H1 (cell line): ENCODE measurements around the gene THAP4. TPM values are rescaled to one million over a fixed set of nuclear protein-coding genes. Genes with fewer than 3 reads are reported as not detected.

Source experiments
- CTCF ChIA-PET: fragments of 300-600 bp; sonication (Branson Sonifier 250); formaldehyde crosslinking; loops from one replicate; lab custom pipeline; 2021; ENCODE audit not compliant: partially characterized antibody; lab: Charles Lee
- POLR2A ChIA-PET: fragments of 300-600 bp; sonication (Branson Sonifier 250); formaldehyde crosslinking; loops from one replicate; lab custom pipeline; 2021; ENCODE audit warnings: inconsistent platforms; ENCODE audit not compliant: partially characterized antibody; lab: Charles Lee
- DNase-seq, 2 experiments: peaks; one replicate each; pipeline versions ENCODE4 v3.0.0 to v3.0.0-alpha.2; 2010 to 2022; ENCODE audit warnings: low spot score in 2 of 2, low read depth in 1 of 2, mixed read lengths in 1 of 2
- FAIRE-seq: peaks from 2 replicates; lab custom pipeline; 2011; peaks lifted over from hg19 to GRCh38; lab: Jason Lieb, UNC
- H2AFZ ChIP-seq: 2 replicates; pipeline ENCODE4 v1.8.1; 2012; ENCODE audit warnings: low read length, inconsistent platforms
- H2AK5ac ChIP-seq: 2 replicates; pipeline ENCODE4 v1.6.1; 2013; ENCODE audit warnings: low read depth, low read length
- H2BK120ac ChIP-seq: replicated peaks from 2 replicates; pipeline ENCODE3; 2013; ENCODE audit warnings: low read depth, low read length, inconsistent platforms
- H2BK12ac ChIP-seq: 2 replicates; pipeline ENCODE4 v1.6.1; 2013; ENCODE audit warnings: low read depth, low read length
- H2BK15ac ChIP-seq: 2 replicates; pipeline ENCODE4 v1.6.1; 2013; ENCODE audit warnings: low read length
- H2BK20ac ChIP-seq: 2 replicates; pipeline ENCODE4 v1.6.1; 2013; ENCODE audit warnings: low read length
- H2BK5ac ChIP-seq: 2 replicates; pipeline ENCODE4 v1.6.1; 2013; ENCODE audit warnings: low read depth, low read length
- H3K14ac ChIP-seq: 2 replicates; pipeline ENCODE4 v1.6.1; 2013; ENCODE audit warnings: inconsistent platforms; ENCODE audit not compliant: insufficient read length
- H3K18ac ChIP-seq: 2 replicates; pipeline ENCODE4 v1.6.1; 2013; ENCODE audit warnings: low read length; ENCODE audit errors: extremely low read depth
- H3K23ac ChIP-seq: 2 replicates; pipeline ENCODE4 v1.6.1; 2013; ENCODE audit warnings: inconsistent platforms; ENCODE audit not compliant: insufficient read length
- H3K23me2 ChIP-seq: 2 replicates; pipeline ENCODE4 v1.6.1; 2013; ENCODE audit warnings: low read depth, low read length
- H3K27ac ChIP-seq: 2 replicates; pipeline ENCODE4 v1.6.1; 2011; ENCODE audit warnings: low read depth, low read length, inconsistent platforms
- H3K27me3 ChIP-seq, 4 experiments: replicated peaks in 1 of 4; 1 replicate in 1 of 4; 2 replicates in 3 of 4; pipeline versions ENCODE4 v1.6.1 to v1.8.1; 2011 to 2013; ENCODE audit warnings: low read length in 3 of 4, mild to moderate bottlenecking in 3 of 4, inconsistent platforms in 2 of 4, mixed read lengths in 2 of 4, moderate library complexity in 1 of 4; ENCODE audit not compliant: control insufficient read depth in 3 of 4, insufficient read depth in 3 of 4; ENCODE audit errors: extremely low read depth in 1 of 4
- H3K36me3 ChIP-seq, 4 experiments: 2 replicates each; pipeline versions ENCODE4 v1.6.1 to v1.8.1; 2011 to 2013; ENCODE audit warnings: mild to moderate bottlenecking in 4 of 4, low read length in 3 of 4, moderate library complexity in 2 of 4, control low read depth in 1 of 4, inconsistent platforms in 1 of 4; ENCODE audit not compliant: insufficient read depth in 4 of 4, control insufficient read depth in 2 of 4
- H3K4ac ChIP-seq: replicated peaks from 2 replicates; pipeline ENCODE3; 2013; ENCODE audit warnings: low read length, low read depth, mixed read lengths, inconsistent platforms; ENCODE audit not compliant: insufficient read length
- H3K4me1 ChIP-seq, 4 experiments: replicated peaks in 1 of 4; 1 replicate in 1 of 4; 2 replicates in 3 of 4; pipeline versions ENCODE4 v1.6.1 to v1.8.1; 2011 to 2013; ENCODE audit warnings: low read length in 3 of 4, inconsistent platforms in 2 of 4, mixed read lengths in 1 of 4; ENCODE audit not compliant: insufficient read depth in 4 of 4, control insufficient read depth in 3 of 4
- H3K4me2 ChIP-seq, 2 experiments: 2 replicates each; pipeline versions ENCODE4 v1.6.1 to v1.8.1; 2011 to 2013; ENCODE audit warnings: low read depth in 2 of 2, low read length in 2 of 2, control low read depth in 1 of 2, inconsistent platforms in 1 of 2, mild to moderate bottlenecking in 1 of 2; ENCODE audit not compliant: insufficient read depth in 1 of 2
- H3K4me3 ChIP-seq, 4 experiments: fragments of 200-600, 300-600 bp in 1 of 4; sonication (generic), shearing (Covaris generic), sonication (Bioruptor Twin) in 1 of 4; 2 replicates each; pipeline versions ENCODE4 v1.5.1 to v1.8.1; 2011 to 2016; ENCODE audit warnings: low read length in 4 of 4, low read depth in 3 of 4, control low read depth in 2 of 4, inconsistent platforms in 2 of 4, mild to moderate bottlenecking in 2 of 4, mixed read lengths in 1 of 4, moderate library complexity in 1 of 4; ENCODE audit not compliant: insufficient read depth in 2 of 4; ENCODE audit errors: extremely low read depth in 1 of 4
- H3K56ac ChIP-seq: replicated peaks from 2 replicates; pipeline ENCODE3; 2013; ENCODE audit warnings: low read depth, mild to moderate bottlenecking, mixed read lengths, low read length, inconsistent platforms; ENCODE audit not compliant: insufficient read length
- H3K79me1 ChIP-seq: 2 replicates; pipeline ENCODE4 v1.6.1; 2013; ENCODE audit warnings: low read depth, low read length, control low read depth
- H3K79me2 ChIP-seq, 2 experiments: 2 replicates each; pipeline versions ENCODE4 v1.6.1 to v1.8.1; 2012 to 2013; ENCODE audit warnings: low read length in 2 of 2, mild to moderate bottlenecking in 2 of 2, inconsistent platforms in 1 of 2; ENCODE audit not compliant: insufficient read depth in 2 of 2, control insufficient read depth in 1 of 2
- H3K9ac ChIP-seq, 4 experiments: replicated peaks in 1 of 4; 1 replicate in 1 of 4; 2 replicates in 3 of 4; pipeline versions ENCODE4 v1.6.1 to v1.8.1; 2011 to 2013; ENCODE audit warnings: low read depth in 3 of 4, low read length in 3 of 4, control low read depth in 2 of 4, mild to moderate bottlenecking in 2 of 4, moderate library complexity in 2 of 4, inconsistent platforms in 1 of 4; ENCODE audit errors: extremely low read depth in 1 of 4
- H3K9me3 ChIP-seq, 2 experiments: 2 replicates each; pipeline versions ENCODE4 v1.6.1 to v1.8.1; 2012 to 2013; ENCODE audit warnings: mild to moderate bottlenecking in 2 of 2, moderate library complexity in 2 of 2, control low read depth in 1 of 2, inconsistent platforms in 1 of 2, low read depth in 1 of 2, low read length in 1 of 2, mixed read lengths in 1 of 2; ENCODE audit not compliant: insufficient read depth in 2 of 2
- H4K20me1 ChIP-seq, 2 experiments: replicated peaks in 1 of 2; 2 replicates each; pipeline versions ENCODE3 to v1.8.1; 2011 to 2013; ENCODE audit warnings: inconsistent platforms in 2 of 2, low read length in 2 of 2, mild to moderate bottlenecking in 1 of 2; ENCODE audit not compliant: insufficient read depth in 2 of 2, control insufficient read depth in 1 of 2
- H4K5ac ChIP-seq: 2 replicates; pipeline ENCODE4 v1.6.1; 2013; ENCODE audit warnings: low read length, low read depth, mixed read lengths, inconsistent platforms; ENCODE audit not compliant: insufficient read length
- H4K8ac ChIP-seq: 2 replicates; pipeline ENCODE4 v1.8.0; 2013; ENCODE audit warnings: mild to moderate bottlenecking, moderate library complexity, low read length, inconsistent platforms; ENCODE audit not compliant: insufficient read depth; ENCODE audit errors: extremely low read depth
- H4K91ac ChIP-seq: replicated peaks from 2 replicates; pipeline ENCODE3; 2013; ENCODE audit warnings: low read length, mixed read lengths, inconsistent platforms; ENCODE audit not compliant: insufficient read length
- CBX8 ChIP-seq: fragments of 300-800, 300-1000 bp; sonication (generic); IDR thresholded peaks from 2 replicates; pipeline ENCODE4 v1.7.1; 2016; ENCODE audit warnings: low read depth, low read length, borderline replicate concordance
- CTBP2 ChIP-seq: IDR thresholded peaks from 2 replicates; pipeline ENCODE4 v1.7.0; 2011; ENCODE audit warnings: borderline replicate concordance, mild to moderate bottlenecking, moderate library complexity, mixed read lengths, low read length; ENCODE audit not compliant: insufficient read depth, insufficient read length
- HDAC6 ChIP-seq: IDR thresholded peaks from one replicate; pipeline ENCODE4 v1.7.1; 2012; ENCODE audit warnings: low read depth, mild to moderate bottlenecking, inconsistent platforms, low read length, moderate library complexity
- KDM4A ChIP-seq: IDR thresholded peaks from one replicate; pipeline ENCODE4 v1.7.1; 2012; ENCODE audit warnings: low read depth, mild to moderate bottlenecking, moderate library complexity, low read length, inconsistent platforms; ENCODE audit not compliant: severe bottlenecking
- SP4 ChIP-seq: IDR thresholded peaks from 2 replicates; pipeline ENCODE4 v1.6.1; 2012; ENCODE audit warnings: low read length, inconsistent platforms
- WGBS, 2 experiments: shearing (Covaris generic) in 1 of 2; methylation state at CpG; one replicate each; pipeline versions ENCODE4 v1.1.6 to v1.1.7; 2013 to 2015; ENCODE audit warnings: low lambda C conversion rate in 2 of 2, mixed read lengths in 2 of 2, inconsistent platforms in 1 of 2, low coverage in 1 of 2, missing lambda C conversion rate in 1 of 2; ENCODE audit not compliant: insufficient replicate concordance in 2 of 2, insufficient coverage in 1 of 2, insufficient read length in 1 of 2; ENCODE audit errors: extremely low coverage in 1 of 2, missing lambda C conversion rate in 1 of 2; 5-methylcytosine and 5-hydroxymethylcytosine counted together
- polyA plus RNA-seq, 7 experiments: library from polyadenylated mRNA; depleted of rRNA in 3 of 7; stranded (reverse) in 5 of 7; unstranded in 2 of 7; fragments of >200 nt in 5 of 7; fragments of 200-250 nt in 2 of 7; gene quantifications; 1 replicate in 5 of 7; 2 replicates in 1 of 7; 4 replicates in 1 of 7; pipeline versions ENCODE4 v1.2.1 to v1.2.3, GENCODE V29; 2011 to 2013; ENCODE audit warnings: missing spikeins in 2 of 7, mixed read lengths in 2 of 7
- total RNA-seq: library from RNA; stranded (reverse); fragmentation: NEBNext Ultra II Directional; extraction: Animal tissue kit (Norgen Biotek cat#: 25700); gene quantifications from 2 replicates; pipeline ENCODE4 v1.2.1, GENCODE V29; 2021

Gene THAP4
- total and polyA plus RNA-seq, 2 of the 8 experiments (the other 6 are each of a cell fraction or from before 2014, with no cell fraction given), result 78.9 to 83.6 TPM

DNA sequence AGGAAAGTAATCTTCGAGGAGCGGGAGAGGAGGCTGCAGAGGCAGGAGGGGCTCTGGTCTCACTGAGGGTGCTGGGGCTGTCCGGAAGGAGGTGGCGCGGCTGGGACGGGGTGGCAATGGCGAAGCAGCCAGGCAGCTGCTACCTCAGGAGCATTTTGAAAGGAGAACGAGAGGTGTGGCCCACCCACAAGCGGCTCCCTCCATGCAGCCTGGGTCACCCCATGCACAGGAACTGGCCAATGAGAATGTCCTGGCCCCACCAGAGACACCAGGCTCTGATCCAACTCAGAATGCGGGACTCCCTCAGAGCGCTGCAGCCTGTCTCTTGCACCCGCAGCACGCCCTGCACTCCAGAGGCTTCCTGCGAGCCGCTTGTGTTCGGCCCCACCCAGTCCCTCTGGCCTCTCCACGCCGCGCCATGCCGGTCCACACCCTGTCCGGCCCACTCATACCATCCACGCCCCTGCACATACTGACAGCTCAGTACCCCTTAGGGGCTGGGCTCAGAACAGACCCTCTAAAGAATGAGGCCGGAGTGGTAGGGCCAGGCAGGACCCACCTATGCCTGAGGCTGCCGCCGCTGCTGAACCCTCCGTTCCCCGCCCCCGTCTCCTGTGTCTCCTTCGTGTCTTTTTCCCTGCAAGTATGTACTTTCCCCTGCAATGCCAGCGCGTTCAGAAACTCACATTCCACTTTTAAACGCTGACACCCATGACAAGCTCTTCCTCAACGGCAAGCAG lies 84.8 kb downstream of the THAP4 start:
- CTCF ChIA-PET, result interaction anchor here (1.0 to 1.1 kb wide), 2 partner anchors 11 to 12 kb away, joined by 3 to 4 read pairs; no protein-coding TSS in a partner anchor
- 87% methylated on average over 31 of the region's 33 CpGs; no CpG with 5 or more reads in 1 of the 2 experiments for WGBS, 2 experiments
- no peaks in the 10 kb centered on the region for H4K20me1 ChIP-seq

More for the DNA sequence above, 84.8 kb downstream of the THAP4 start:
- Histone ChIP-seq H3K4ac (no peak overlapping the region), H3K4me3 (no peak overlapping the region), H3K23ac (no peak overlapping the region), H3K79me2 (no peaks in the 10 kb centered on the region), H3K14ac (no peak overlapping the region), H3K18ac (no peak overlapping the region), H3K9me3 (0 out of 4 replicates have a peak, but pooled peaks cover 0 to 4% of the 10 kb centered on the region in 2 experiments), H2BK120ac (no peak overlapping the region), H2AK5ac (no peak overlapping the region), H3K27me3 (peaks cover 0 to 5% (median 0%) of the 10 kb centered on the region in 4 experiments; a peak in 2 of 7 replicates), H2BK5ac (peak overlapping the region; percentile 52; the same call in 1 of the 2 replicates), H3K23me2 (no peaks in the 10 kb centered on the region), H4K8ac (peak overlapping the region; percentile 60; the same call in 1 of the 2 replicates), H2BK15ac (peak overlapping the region; percentile 95; the same call in 1 of the 2 replicates), H3K56ac (no peak overlapping the region), H4K91ac (no peak overlapping the region), H2AFZ (no peak overlapping the region), H3K4me1 (peaks cover 0 to 1% (median 0%) of the 10 kb centered on the region in 4 experiments; a peak in 3 of 7 replicates), H3K27ac (no peak overlapping the region), H2BK20ac (no peak overlapping the region), H3K36me3 (no peaks in the 10 kb centered on the region), H3K9ac (no peak overlapping the region), H3K79me1 (no peaks in the 10 kb centered on the region), H4K5ac (no peak overlapping the region), H2BK12ac (peak overlapping the region; percentile 60; the same call in 1 of the 2 replicates), H3K4me2 (no peak overlapping the region)
- FAIRE-seq (no peak), DNase-seq (no peak)
- POLR2A ChIA-PET, result no interaction called here
- TF ChIP-seq SP4, result no peak
- TF ChIP-seq CBX8, result no peak
- TF ChIP-seq HDAC6, result no peak
- no peak for TF ChIP-seq CTBP2
- no peak for TF ChIP-seq KDM4A
